GM20431 (cell line): ENCODE results near the gene FATE1.

Source experiments
- in situ Hi-C: fragments of 300-500 bp; cut with MseI, MboI; formaldehyde crosslinking; loops from one replicate; pipeline ENCODE4 v1.15.0; 2020; ENCODE audit warnings: low sequenced_read_pairs; ENCODE audit not compliant: unreplicated experiment

The FATE1 gene

DNA sequence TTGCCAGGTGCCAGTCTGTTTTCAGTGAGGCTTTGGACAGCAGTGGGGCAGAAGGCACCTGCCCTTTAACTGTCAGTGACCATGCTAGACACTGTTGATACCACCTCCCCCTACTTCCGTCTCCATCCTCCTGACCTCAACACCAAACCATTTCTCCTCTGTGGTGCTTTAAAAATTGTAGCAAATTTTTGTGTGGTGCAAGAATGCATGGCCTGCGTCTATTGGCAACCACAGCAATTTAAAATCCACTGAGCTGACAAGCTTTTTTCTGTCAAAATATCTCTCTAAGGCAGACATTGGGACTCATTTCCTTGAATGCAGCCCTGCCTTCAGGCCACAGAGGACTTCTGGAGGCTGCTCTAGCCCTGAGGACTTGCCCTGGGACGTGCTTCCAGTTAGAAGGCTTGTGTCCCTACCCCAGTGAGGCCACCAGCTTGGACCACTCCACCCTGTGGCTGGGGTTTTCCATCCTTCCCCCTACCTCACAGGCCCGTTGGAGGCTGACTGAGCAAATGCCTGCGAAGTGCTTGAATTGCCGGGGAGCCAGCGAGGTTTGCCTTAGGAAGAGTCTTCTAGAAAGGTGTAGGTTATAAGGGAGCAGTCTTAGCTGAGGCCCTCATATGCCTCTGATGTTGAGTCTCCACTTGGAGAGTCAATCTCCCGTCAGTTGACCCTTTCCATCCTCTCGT lies 13.7 kb upstream of the FATE1 start:
- in situ Hi-C loops: no loop called here

GRCh38 chrX:151702741-151703340 lies 13.0 kb upstream of the FATE1 start:
- in situ Hi-C loops: no loop called here

DNA sequence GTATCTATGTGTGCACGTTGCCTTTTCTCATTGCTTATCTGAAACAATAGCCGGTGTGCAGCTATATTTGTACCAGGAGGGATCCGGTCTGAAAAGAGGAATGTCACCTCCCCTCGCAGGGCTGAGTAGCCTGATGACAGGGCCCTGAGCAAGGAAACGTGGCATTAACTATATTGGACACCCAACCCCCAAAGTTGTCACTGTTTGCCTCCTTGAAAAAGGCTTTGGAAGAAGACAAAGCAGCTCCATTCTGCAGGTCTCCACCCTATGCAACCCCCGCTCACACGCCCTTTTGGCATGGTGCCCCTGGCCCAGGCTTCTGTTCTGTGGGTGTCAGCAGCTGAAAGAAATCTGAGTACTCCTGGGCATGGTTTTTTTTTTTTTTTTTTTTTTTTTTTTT lies 12.3 kb upstream of the FATE1 start:
- in situ Hi-C loops: no loop called here

- in situ Hi-C loops: no loop called here
Measured at GRCh38 chrX:151704041-151704663, 11.7 kb upstream of the FATE1 start.

GRCh38 chrX:151708821-151709220 lies 7.0 kb upstream of the FATE1 start:
- in situ Hi-C loops: no loop called here

GRCh38 chrX:151710457-151710856 lies 5.4 kb upstream of the FATE1 start:
- in situ Hi-C loops: no loop called here

DNA sequence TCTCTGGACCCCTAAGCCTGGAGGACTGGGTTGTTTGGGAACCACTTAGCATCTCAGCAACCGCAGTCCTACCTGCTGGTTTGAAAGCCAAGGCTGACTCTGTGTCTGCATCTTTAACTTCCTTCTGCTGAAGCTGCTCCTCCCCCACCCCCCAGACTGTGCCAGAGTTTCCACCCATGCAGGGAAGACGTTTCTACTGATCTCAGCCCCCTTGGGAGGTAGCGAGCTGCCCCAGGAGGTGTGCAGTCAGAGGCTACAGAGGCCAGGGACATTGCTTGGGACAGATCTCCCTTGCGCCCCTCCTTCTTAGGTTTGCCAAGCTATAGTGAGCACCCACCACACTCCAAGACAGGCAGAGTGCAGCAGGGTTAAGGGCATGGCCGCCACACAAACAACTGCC lies 4.7 kb upstream of the FATE1 start:
- in situ Hi-C loops: no loop called here

GRCh38 chrX:151711787-151712186 lies 4.0 kb upstream of the FATE1 start:
- in situ Hi-C loops: no loop called here

DNA sequence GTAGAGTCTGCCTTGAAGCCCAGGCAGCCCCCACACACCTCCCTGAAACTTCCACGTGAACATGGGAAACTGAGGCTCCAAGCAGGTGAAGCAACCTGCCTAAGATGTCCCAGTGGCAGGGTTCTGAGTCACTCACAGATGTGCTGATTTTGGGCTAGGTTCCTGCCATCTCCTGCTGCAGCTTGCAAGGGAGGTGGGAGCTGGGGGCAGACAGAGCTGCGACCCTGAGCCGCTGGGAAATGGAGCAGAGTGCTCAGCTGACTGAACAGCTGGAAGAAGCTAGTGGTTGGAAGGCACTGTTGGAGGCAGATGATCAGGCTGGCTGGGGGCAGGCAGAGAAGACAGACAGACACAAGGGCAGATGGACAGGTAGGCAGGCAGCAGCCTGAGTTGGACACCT lies 3.6 kb upstream of the FATE1 start:
- in situ Hi-C loops: no loop called here

DNA sequence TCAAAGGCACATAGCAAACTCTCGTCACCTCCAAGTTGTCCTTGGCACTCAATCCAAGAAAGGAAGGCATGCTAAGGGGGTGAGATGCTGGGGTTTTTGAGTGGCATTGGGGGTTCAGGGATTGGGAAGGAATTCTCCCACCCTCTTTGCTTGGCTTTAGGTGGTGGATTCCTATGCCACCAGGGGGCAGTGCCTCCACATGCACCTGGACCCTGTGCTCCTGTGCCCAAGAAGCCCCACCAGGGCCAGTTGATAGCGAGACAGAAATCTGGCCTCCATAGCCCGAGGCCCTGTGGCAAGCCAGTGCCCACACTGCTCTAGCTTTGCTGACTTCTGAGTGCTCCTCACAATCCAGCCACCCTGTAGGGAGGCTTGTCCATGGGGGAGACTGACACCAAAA lies 2.0 kb upstream of the FATE1 start:
- in situ Hi-C loops: no loop called here

DNA sequence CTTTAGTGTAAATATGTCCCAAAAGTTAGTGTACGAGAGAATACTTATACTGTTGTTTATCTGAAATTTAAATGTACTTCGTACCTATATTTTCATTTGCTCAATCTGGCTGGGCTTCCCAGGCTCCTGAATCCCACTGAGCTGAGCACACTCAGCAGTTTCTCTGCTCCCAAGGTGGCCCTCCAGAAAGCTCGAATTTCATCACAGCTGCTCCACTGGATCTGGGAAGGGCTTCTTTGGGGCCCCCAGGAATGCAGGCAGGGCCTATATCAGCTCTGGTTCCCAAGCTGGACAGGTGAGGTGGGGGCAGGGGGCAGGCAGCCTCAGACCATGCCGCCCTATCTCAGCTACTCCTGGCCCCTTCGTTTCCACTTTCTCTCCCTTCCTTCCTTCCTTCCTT lies 1.5 kb upstream of the FATE1 start:
- in situ Hi-C loops: no loop called here

DNA sequence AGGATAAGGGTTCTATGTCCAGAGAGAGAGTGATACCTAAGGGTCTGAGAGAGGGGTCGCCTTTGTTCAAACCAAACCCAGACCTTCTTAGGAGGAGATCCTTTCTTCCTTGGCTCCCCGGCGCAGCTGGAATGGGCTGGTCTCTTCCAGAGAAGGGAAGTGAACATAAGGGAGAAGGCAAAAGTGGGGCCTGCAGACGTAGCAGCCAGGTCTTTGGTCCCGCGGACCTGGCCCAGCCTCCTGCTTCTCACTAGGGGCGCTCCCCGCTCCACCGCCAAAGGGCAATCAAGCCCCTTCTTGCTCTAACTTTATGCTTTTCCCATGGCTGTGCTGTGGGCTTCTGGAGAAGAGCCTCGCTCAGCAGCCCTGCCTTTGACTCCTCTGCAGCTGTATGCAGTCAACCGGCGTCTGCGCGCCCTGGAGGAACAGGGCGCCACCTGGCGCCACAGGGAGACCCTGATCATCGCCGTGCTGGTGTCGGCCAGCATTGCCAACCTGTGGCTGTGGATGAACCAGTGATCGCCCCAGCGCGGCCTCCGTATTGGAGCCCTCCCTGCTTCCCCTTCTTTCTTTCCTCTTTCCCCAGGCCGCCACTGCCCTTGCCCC lies 6.5 kb downstream of the FATE1 start:
- in situ Hi-C loops: no loop called here

- in situ Hi-C loops: no loop called here
Measured at GRCh38 chrX:151723156-151723760, 7.4 kb downstream of the FATE1 start.

DNA sequence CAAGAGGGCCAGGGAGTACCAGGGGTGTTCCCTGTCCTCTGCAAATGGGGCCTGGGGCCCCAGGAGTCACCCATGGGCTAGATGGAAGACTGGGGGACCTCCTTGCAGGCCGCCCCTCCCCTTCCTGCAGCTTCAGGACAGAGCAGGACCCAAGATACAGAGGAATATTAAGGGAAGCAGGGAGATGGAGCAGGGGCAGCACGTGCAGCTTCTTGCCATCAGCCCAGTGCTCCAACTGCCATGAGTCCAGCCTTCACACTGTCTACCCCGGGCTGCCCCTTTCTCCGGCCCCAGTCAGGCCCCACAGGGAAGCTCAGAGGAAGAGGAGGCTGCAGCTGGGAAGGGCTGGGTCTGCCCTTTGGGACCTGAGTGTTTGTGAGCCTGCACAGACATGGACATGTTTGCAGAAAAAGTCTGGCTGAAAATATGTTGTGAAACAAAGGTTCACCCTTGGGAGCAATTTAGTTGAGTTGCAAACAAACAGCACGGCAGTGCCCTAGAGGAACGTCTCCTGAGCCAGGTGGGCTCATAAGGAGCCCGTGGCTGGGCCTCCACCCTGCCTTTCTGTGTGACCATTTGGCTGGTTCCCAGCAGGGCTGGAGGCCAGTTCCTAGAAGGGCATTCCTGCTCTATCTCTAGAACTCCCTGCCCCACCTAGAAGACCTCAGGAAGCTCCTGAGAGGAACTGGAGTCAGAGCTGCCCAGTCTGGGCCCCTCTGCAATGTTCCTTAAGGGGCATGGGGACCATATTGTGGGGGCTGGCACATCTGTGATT lies 8.9 kb downstream of the FATE1 start:
- in situ Hi-C loops: loop anchor here (25.0 kb wide), 1 partner anchor 1088 kb away; no protein-coding TSS in a partner anchor

GRCh38 chrX:151725338-151725614 lies 9.4 kb downstream of the FATE1 start:
- in situ Hi-C loops: loop anchor here (25.0 kb wide), 1 partner anchor 1087 kb away; no protein-coding TSS in a partner anchor

GRCh38 chrX:151726751-151727150 lies 10.9 kb downstream of the FATE1 start:
- in situ Hi-C loops: loop anchor here (25.0 kb wide), 1 partner anchor 1086 kb away; no protein-coding TSS in a partner anchor

- in situ Hi-C loops: loop anchor here (25.0 kb wide), 1 partner anchor 1085 kb away; no protein-coding TSS in a partner anchor
Measured at GRCh38 chrX:151727346-151727745, 11.5 kb downstream of the FATE1 start.

GRCh38 chrX:151729056-151729725 lies 13.4 kb downstream of the FATE1 start:
- in situ Hi-C loops: loop anchor here (25.0 kb wide), 1 partner anchor 1083 kb away; no protein-coding TSS in a partner anchor

DNA sequence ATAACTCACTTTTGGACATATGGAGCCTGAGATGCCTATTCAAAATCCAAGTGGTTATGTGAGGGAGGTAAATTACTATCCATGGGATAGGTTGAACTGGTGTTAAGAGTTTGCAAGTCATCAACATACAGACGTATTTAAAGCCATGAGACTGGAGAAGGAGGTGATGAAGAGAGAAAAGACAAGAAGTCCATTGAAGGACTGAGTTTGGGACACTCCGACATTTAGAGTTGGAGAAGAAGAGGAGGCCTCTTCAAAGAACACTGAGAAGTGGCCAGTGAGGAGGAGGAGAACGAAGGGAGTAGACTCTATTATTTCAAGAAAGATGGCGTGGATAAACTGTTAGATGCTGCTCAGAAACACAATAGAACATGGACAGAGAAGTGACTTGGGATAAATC lies 18.6 kb downstream of the FATE1 start, which contains the start of gene CNGA2:
TSS of gene CNGA2 (plus strand) at position 301 of the 400 bp plus-strand sequence. CDS start 3,738 bp downstream, outside the sequence.
- in situ Hi-C loops: loop anchor here (25.0 kb wide), 1 partner anchor 1078 kb away; no protein-coding TSS in a partner anchor
